SK-N-SH (cell line): ENCODE results near the gene C1QTNF3. TPM values are rescaled to one million over a fixed set of nuclear protein-coding genes. Genes with fewer than 3 reads are reported as not detected.

Experiments used
- CTCF ChIA-PET: fragments of 300-600, 350-600 bp; formaldehyde crosslinking; extraction: SDS; loops from one replicate; lab custom pipeline; 2021; lab: Yijun Ruan, JAX
- POLR2A ChIA-PET: fragments of 350-600 bp; sonication (Branson Sonifier 250); formaldehyde crosslinking; extraction: SDS; loops from one replicate; lab custom pipeline; 2020; ENCODE audit warnings: antibody characterized with exemption, inconsistent platforms; lab: Yijun Ruan, JAX
- DNase-seq: peaks from one replicate; pipeline ENCODE4 v3.0.0; 2012
- H2AFZ ChIP-seq: fragments of 200-600 bp; sonication (generic); 2 replicates; pipeline ENCODE4 v1.8.1; 2016; ENCODE audit warnings: antibody characterized with exemption, mild to moderate bottlenecking, low read depth
- H3F3A ChIP-seq: fragments of 200-600 bp; sonication (generic); replicated peaks from 2 replicates; pipeline ENCODE3; 2016; ENCODE audit warnings: antibody characterized with exemption, mild to moderate bottlenecking; ENCODE audit not compliant: insufficient read depth
- H3K27ac ChIP-seq, 2 experiments: fragments of 200-500 bp in 1 of 2; fragments of 200-600 bp in 1 of 2; sonication (Bioruptor generic) in 1 of 2; sonication (generic), shearing (Covaris generic) in 1 of 2; 2 replicates each; pipeline versions ENCODE4 v1.5.1 to v1.6.1; 2014 to 2016; ENCODE audit warnings: low read depth in 2 of 2, inconsistent platforms in 1 of 2, low read length in 1 of 2, mild to moderate bottlenecking in 1 of 2, mixed read lengths in 1 of 2
- H3K27me3 ChIP-seq: fragments of 200-600 bp; sonication (generic), shearing (Covaris generic); 2 replicates; pipeline ENCODE4 v1.6.1; 2016; ENCODE audit warnings: mixed run types; ENCODE audit not compliant: insufficient read depth
- H3K36me3 ChIP-seq, 2 experiments: fragments of 200-500 bp in 1 of 2; fragments of 200-600 bp in 1 of 2; sonication (Bioruptor generic) in 1 of 2; sonication (generic) in 1 of 2; replicated peaks in 1 of 2; 2 replicates each; pipeline versions ENCODE3 to v1.5.1; 2014 to 2016; ENCODE audit warnings: low read length in 1 of 2, mild to moderate bottlenecking in 1 of 2; ENCODE audit not compliant: insufficient read depth in 2 of 2, control insufficient read depth in 1 of 2
- H3K4me1 ChIP-seq, 2 experiments: fragments of 200-500 bp in 1 of 2; fragments of 200-600 bp in 1 of 2; sonication (Bioruptor generic) in 1 of 2; sonication (generic), shearing (Covaris generic) in 1 of 2; 2 replicates each; pipeline versions ENCODE4 v1.5.1 to v1.6.1; 2014 to 2016; ENCODE audit warnings: low read depth in 1 of 2, low read length in 1 of 2, mixed run types in 1 of 2; ENCODE audit not compliant: insufficient read depth in 2 of 2, control insufficient read depth in 1 of 2
- H3K4me2 ChIP-seq: fragments of 200-600 bp; sonication (generic), shearing (Covaris generic); 2 replicates; pipeline ENCODE4 v1.6.1; 2017; ENCODE audit warnings: mixed run types
- H3K4me3 ChIP-seq, 2 experiments: fragments of 200-500 bp in 1 of 2; fragments of 200-600 bp in 1 of 2; sonication (Bioruptor generic) in 1 of 2; sonication (generic), shearing (Covaris generic) in 1 of 2; 2 replicates each; pipeline versions ENCODE4 v1.5.1 to v1.8.1; 2014 to 2016; ENCODE audit warnings: low read depth in 2 of 2, inconsistent platforms in 1 of 2, low read length in 1 of 2, mild to moderate bottlenecking in 1 of 2, mixed read lengths in 1 of 2, moderate library complexity in 1 of 2
- H3K79me2 ChIP-seq: fragments of 200-600 bp; sonication (generic); 2 replicates; pipeline ENCODE4 v1.8.1; 2017; ENCODE audit warnings: mild to moderate bottlenecking; ENCODE audit not compliant: insufficient read depth
- H3K9ac ChIP-seq: fragments of 200-600 bp; sonication (generic); 2 replicates; pipeline ENCODE4 v1.6.1; 2017; ENCODE audit warnings: mixed run types
- H3K9me2 ChIP-seq: fragments of 200-600 bp; sonication (generic); 2 replicates; pipeline ENCODE4 v1.6.1; 2017; ENCODE audit warnings: mixed run types
- H3K9me3 ChIP-seq: fragments of 200-600 bp; sonication (generic); 2 replicates; pipeline ENCODE4 v1.6.1; 2017; ENCODE audit warnings: mixed run types, mild to moderate bottlenecking, moderate library complexity
- H4K20me1 ChIP-seq: fragments of 200-600 bp; sonication (generic); 2 replicates; pipeline ENCODE4 v1.6.1; 2017; ENCODE audit warnings: mild to moderate bottlenecking, mixed run types; ENCODE audit not compliant: insufficient read depth
- CHD2 ChIP-seq: fragments of 150-350 bp; IDR thresholded peaks from 2 replicates; pipeline ENCODE4 v1.6.1; 2018; ENCODE audit warnings: low read length; ENCODE audit not compliant: partially characterized antibody
- EP300 ChIP-seq, 2 experiments: IDR thresholded peaks; 2 replicates each; pipeline versions ENCODE4 v1.4.0 to v1.6.1; 2012; ENCODE audit warnings: borderline replicate concordance in 1 of 2, low read depth in 1 of 2, low read length in 1 of 2
- EZH2phosphoT487 ChIP-seq: fragments of 200-600 bp; sonication (generic); IDR thresholded peaks from 2 replicates; pipeline ENCODE4 v1.6.1; 2017; ENCODE audit warnings: low read depth, mixed run types, mild to moderate bottlenecking, antibody characterized with exemption, moderate library complexity, borderline replicate concordance
- FOXJ3 ChIP-seq: sonication (generic); formaldehyde crosslinking; IDR thresholded peaks from 2 replicates; pipeline ENCODE4 v1.5.1; 2020; ENCODE audit warnings: mild to moderate bottlenecking, missing genetic modification reagents
- GATA2 ChIP-seq: sonication (generic); formaldehyde crosslinking; IDR thresholded peaks from 2 replicates; pipeline ENCODE4 v1.5.0; 2020; ENCODE audit warnings: mild to moderate bottlenecking, missing genetic modification reagents
- JUND ChIP-seq: IDR thresholded peaks from 2 replicates; pipeline ENCODE4 v1.4.0; 2012
- NFIC ChIP-seq: IDR thresholded peaks from 2 replicates; pipeline ENCODE4 v1.4.0; 2012; ENCODE audit warnings: borderline replicate concordance
- NRF1 ChIP-seq: IDR thresholded peaks from 2 replicates; pipeline ENCODE4 v1.6.1; 2012; ENCODE audit warnings: low read depth, mild to moderate bottlenecking, low read length
- PBX3 ChIP-seq: IDR thresholded peaks from 2 replicates; pipeline ENCODE4; 2012
- POLR2AphosphoS5 ChIP-seq: IDR thresholded peaks from 2 replicates; pipeline ENCODE4 v1.6.1; 2012; ENCODE audit warnings: low read depth, low read length
- RAD21 ChIP-seq: IDR thresholded peaks from 2 replicates; pipeline ENCODE4 v1.6.1; 2012; ENCODE audit warnings: mild to moderate bottlenecking, low read length
- RCOR1 ChIP-seq: fragments of 150-350 bp; IDR thresholded peaks from 2 replicates; pipeline ENCODE4 v1.6.1; 2017; ENCODE audit warnings: antibody characterized with exemption, low read length
- REST ChIP-seq: IDR thresholded peaks from 2 replicates; pipeline ENCODE4 v1.6.1; 2012; ENCODE audit warnings: mild to moderate bottlenecking, low read depth, low read length, moderate library complexity
- RFX5 ChIP-seq: IDR thresholded peaks from 2 replicates; pipeline ENCODE4 v1.6.1; 2012; ENCODE audit warnings: mild to moderate bottlenecking, improper control_type of control experiment, low read length
- SMC3 ChIP-seq: IDR thresholded peaks from 2 replicates; pipeline ENCODE4 v1.6.1; 2012; ENCODE audit warnings: low read depth, low read length, improper control_type of control experiment
- TAF1 ChIP-seq: IDR thresholded peaks from 2 replicates; pipeline ENCODE4 v1.6.1; 2012; ENCODE audit warnings: low read depth, mild to moderate bottlenecking, low read length, moderate library complexity, borderline replicate concordance
- TEAD4 ChIP-seq: IDR thresholded peaks from 2 replicates; pipeline ENCODE4 v1.4.0; 2012; ENCODE audit warnings: mild to moderate bottlenecking, borderline replicate concordance; ENCODE audit not compliant: insufficient read depth
- USF1 ChIP-seq: IDR thresholded peaks from 2 replicates; pipeline ENCODE4 v1.4.0; 2012; ENCODE audit warnings: low read depth, borderline replicate concordance
- WGBS: methylation state at CpG from one replicate; pipeline ENCODE4 v1.1.6; 2017; ENCODE audit warnings: low lambda C conversion rate; 5-methylcytosine and 5-hydroxymethylcytosine counted together
- polyA plus RNA-seq, 3 experiments: library from polyadenylated mRNA; depleted of rRNA; stranded (reverse); fragments of >200 nt; gene quantifications; 2 replicates each; pipeline ENCODE4 v1.2.3, GENCODE V29; 2012

The C1QTNF3 gene
- polyA plus RNA-seq, 1 of the 3 experiments (the other 2 are of a cell fraction), result 1.5 TPM

GRCh38 chr5:33973271-33973670, 69.7 kb downstream of the C1QTNF3 start:
- TF ChIP-seq TAF1 (no peak), TEAD4 (no peak), GATA2 (CRISPR knock-in tag) (no peak), NFIC (no peak), RCOR1 (no peak), REST (no peak), EZH2phosphoT487 (no peak), SMC3 (no peak), PBX3 (no peak), JUND (no peak), FOXJ3 (no peak), POLR2AphosphoS5 (no peak), USF1 (no peak), RFX5 (no peak), RAD21 (no peak), EP300 (IDR thresholded peaks at IDR 0.05; ENCODE audit: borderline replicate concordance in 1 of 2, low read depth in 1 of 2, low read length in 1 of 2) (no peak), NRF1 (no peak), CHD2 (no peak)
- TF ChIP-seq, all 33 proteins: peak for 0
- Histone ChIP-seq H3K4me1 (peaks cover 0 to 5% of the 10 kb centered on the region in 2 experiments; a peak in 1 of 4 replicates), H3K27me3 (no peaks in the 10 kb centered on the region), H3K4me3 (no peak overlapping the region), H3K9ac (no peak overlapping the region), H4K20me1 (no peaks in the 10 kb centered on the region), H2AFZ (no peak overlapping the region), H3K79me2 (no peaks in the 10 kb centered on the region), H3F3A (no peaks in the 10 kb centered on the region), H3K9me3 (no peaks in the 10 kb centered on the region), H3K4me2 (no peak overlapping the region), H3K27ac (no peak overlapping the region), H3K9me2 (no peaks in the 10 kb centered on the region), H3K36me3 (no peaks in the 10 kb centered on the region)
- ChIA-PET POLR2A (no interaction called here), CTCF (no interaction called here)
- 32% methylated on average over 2 of the region's 2 CpGs for WGBS
- DNase-seq, result no peak
